ENCODE data around the gene MAP1S. TPM values are rescaled to one million over a fixed set of nuclear protein-coding genes. Genes with fewer than 3 reads are reported as not detected.

Gene MAP1S
- total RNA-seq, 4 donors from 2014 or later = 20.0 to 61.5 (median 35.1) TPM

DNA sequence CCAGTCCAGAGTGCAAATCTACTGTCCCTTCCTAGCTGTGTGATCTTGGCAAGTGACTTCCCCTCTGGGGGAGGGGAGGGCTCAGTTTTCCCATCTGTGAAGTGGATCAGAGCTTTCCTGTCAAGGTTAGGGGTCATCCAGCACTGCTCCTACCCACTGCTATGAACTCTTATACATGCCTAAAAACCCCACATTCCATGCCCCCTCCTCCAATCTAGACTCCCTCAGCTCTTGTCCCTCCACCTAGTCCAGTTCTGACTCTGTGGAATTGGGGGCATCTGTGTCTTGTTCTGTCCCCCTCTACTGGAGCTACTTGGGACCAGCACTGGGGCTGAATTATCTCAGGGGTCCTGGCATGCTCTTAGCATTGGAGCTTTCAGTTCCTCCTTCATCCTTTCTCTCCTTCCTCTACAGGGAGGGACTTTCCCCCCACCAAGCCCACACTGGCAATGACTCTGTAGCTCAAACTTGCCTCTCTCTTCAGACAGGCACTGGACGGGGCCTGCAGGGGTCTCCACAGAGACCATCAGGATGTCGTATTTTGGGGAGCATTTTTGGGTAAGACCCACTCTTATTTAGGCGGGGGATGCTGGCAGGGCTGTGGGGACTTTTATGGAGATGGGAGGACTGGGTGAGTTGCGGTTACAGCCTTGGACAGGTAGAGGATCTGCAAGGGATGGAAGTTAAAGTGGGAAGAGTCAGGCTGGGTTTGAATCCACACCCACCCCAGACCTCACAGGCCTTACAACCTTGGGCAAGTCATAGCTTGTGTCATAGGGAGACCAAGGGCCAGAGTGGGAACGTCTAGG lies 35.6 kb downstream of the MAP1S start:
- H3K36me3 ChIP-seq = no peaks in the 10 kb centered on the region
- DNase-seq = no peak
- no peaks in the 10 kb centered on the region for H3K4me1 ChIP-seq
- H3K27me3 ChIP-seq = peaks cover 8 to 18% (median 9%) of the 10 kb centered on the region in 3 donors
- intact Hi-C loops (cut with DNase I; ENCODE audit: low total_unique reads) = no loop called here
- TF ChIP-seq POLR2A (IDR thresholded peaks at IDR 0.05) = no peak
- TF ChIP-seq, protein P1, sequence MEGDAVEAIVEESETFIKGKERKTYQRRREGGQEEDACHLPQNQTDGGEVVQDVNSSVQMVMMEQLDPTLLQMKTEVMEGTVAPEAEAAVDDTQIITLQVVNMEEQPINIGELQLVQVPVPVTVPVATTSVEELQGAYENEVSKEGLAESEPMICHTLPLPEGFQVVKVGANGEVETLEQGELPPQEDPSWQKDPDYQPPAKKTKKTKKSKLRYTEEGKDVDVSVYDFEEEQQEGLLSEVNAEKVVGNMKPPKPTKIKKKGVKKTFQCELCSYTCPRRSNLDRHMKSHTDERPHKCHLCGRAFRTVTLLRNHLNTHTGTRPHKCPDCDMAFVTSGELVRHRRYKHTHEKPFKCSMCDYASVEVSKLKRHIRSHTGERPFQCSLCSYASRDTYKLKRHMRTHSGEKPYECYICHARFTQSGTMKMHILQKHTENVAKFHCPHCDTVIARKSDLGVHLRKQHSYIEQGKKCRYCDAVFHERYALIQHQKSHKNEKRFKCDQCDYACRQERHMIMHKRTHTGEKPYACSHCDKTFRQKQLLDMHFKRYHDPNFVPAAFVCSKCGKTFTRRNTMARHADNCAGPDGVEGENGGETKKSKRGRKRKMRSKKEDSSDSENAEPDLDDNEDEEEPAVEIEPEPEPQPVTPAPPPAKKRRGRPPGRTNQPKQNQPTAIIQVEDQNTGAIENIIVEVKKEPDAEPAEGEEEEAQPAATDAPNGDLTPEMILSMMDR (IDR thresholded peaks at IDR 0.05 in 4 of 5, conservative IDR thresholded peaks at IDR 0.05 in 1 of 5) = no peak
- H3K9me3 ChIP-seq = no peaks in the 10 kb centered on the region
- no peak for ATAC-seq
- in situ Hi-C loops (cut with MboI; ENCODE audit: low sequenced_read_pairs in 4 of 4) = no loop called here
- no peak overlapping the region for H3K4me3 ChIP-seq
- no peak overlapping the region for H3K27ac ChIP-seq

GRCh38 chr19:17755443-17755890 lies 36.2 kb downstream of the MAP1S start:
- DNase-seq = no peak
- no peak for TF ChIP-seq POLR2A (IDR thresholded peaks at IDR 0.05)
- TF ChIP-seq, protein P1 (IDR thresholded peaks at IDR 0.05 in 4 of 5, conservative IDR thresholded peaks at IDR 0.05 in 1 of 5) = no peak
- peaks cover 8 to 19% (median 13%) of the 10 kb centered on the region in 3 donors for H3K27me3 ChIP-seq
- no peaks in the 10 kb centered on the region for H3K36me3 ChIP-seq
- intact Hi-C loops (cut with DNase I; ENCODE audit: low total_unique reads) = no loop called here
- H3K4me3 ChIP-seq = no peak overlapping the region
- H3K9me3 ChIP-seq = no peaks in the 10 kb centered on the region
- H3K27ac ChIP-seq = no peak overlapping the region
- H3K4me1 ChIP-seq = no peaks in the 10 kb centered on the region
- in situ Hi-C loops (cut with MboI; ENCODE audit: low sequenced_read_pairs in 4 of 4) = no loop called here
- ATAC-seq = no peak

- Histone ChIP-seq H3K27me3 (peaks cover 5 to 21% (median 18%) of the 10 kb centered on the region in 3 donors), H3K9me3 (no peaks in the 10 kb centered on the region), H3K4me3 (no peak overlapping the region), H3K4me1 (no peaks in the 10 kb centered on the region), H3K27ac (no peak overlapping the region), H3K36me3 (no peaks in the 10 kb centered on the region)
- DNase-seq = no peak
- intact Hi-C loops (cut with DNase I; ENCODE audit: low total_unique reads) = no loop called here
- in situ Hi-C loops (cut with MboI; ENCODE audit: low sequenced_read_pairs in 4 of 4) = no loop called here
- TF ChIP-seq, protein P1 (IDR thresholded peaks at IDR 0.05 in 4 of 5, conservative IDR thresholded peaks at IDR 0.05 in 1 of 5) = no peak
- TF ChIP-seq POLR2A (IDR thresholded peaks at IDR 0.05) = no peak
- no peak for ATAC-seq
Observed at GRCh38 chr19:17755977-17756670, 36.8 kb downstream of the MAP1S start.

DNA sequence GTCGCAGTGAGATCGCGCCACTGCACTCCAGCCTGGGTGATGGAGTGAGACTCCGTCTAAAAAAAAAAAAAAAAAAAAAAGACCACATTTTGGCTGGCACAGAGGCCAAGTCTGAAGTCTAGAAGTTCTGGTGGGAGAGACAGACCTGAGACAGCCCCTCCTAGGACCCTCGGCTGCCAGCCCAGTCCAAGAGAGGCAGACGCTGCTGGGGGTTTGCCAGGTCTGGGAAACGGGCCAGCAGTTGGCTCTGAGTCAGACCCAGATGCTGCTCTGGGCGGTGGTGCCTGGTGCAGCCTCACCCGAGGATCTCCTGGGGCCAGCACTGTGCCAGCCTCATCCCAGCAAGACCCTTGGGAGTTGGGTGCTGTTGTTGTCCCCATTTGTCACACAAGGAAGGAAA lies 37.8 kb downstream of the MAP1S start:
- DNase-seq = no peak
- Histone ChIP-seq H3K4me1 (no peaks in the 10 kb centered on the region), H3K27me3 (peaks cover 0 to 19% (median 18%) of the 10 kb centered on the region in 3 donors), H3K27ac (no peak overlapping the region), H3K36me3 (no peaks in the 10 kb centered on the region), H3K9me3 (no peaks in the 10 kb centered on the region), H3K4me3 (no peak overlapping the region)
- no peak for TF ChIP-seq POLR2A (IDR thresholded peaks at IDR 0.05)
- TF ChIP-seq, protein P1 (IDR thresholded peaks at IDR 0.05 in 4 of 5, conservative IDR thresholded peaks at IDR 0.05 in 1 of 5) = no peak
- ATAC-seq = no peak
- in situ Hi-C loops (cut with MboI; ENCODE audit: low sequenced_read_pairs in 4 of 4) (no loop called here), intact Hi-C loops (cut with DNase I; ENCODE audit: low total_unique reads) (no loop called here)

All from gastrocnemius medialis (tissue), 4 donors.